Peyer's patch (tissue), 4 donors: Measurements from ENCODE around the gene NAV1.

Experiments used
- CTCF ChIP-seq, 6 experiments: fragments of 450-650 bp in 4 of 6; fragments of 200-600 bp in 2 of 6; sonication (generic) in 1 of 6; IDR thresholded peaks; one replicate each; pipeline ENCODE4 v1.5.1; 2017 to 2019; ENCODE audit warnings: antibody characterized with exemption in 6 of 6, mild to moderate bottlenecking in 3 of 6, moderate library complexity in 1 of 6
- POLR2A ChIP-seq, 2 donors: fragments of 450-650 bp; IDR thresholded peaks; one replicate each; pipeline ENCODE4 v1.5.1; 2017; ENCODE audit warnings: antibody characterized with exemption in 2 of 2, mild to moderate bottlenecking in 2 of 2, moderate library complexity in 2 of 2

GRCh38 chr1:201568265-201568664 lies 29.3 kb downstream of the NAV1 start:
- TF ChIP-seq CTCF (IDR thresholded peaks at IDR 0.05): no peak
- no peak for TF ChIP-seq POLR2A (IDR thresholded peaks at IDR 0.05)
